SK-N-SH (cell line): ENCODE measurements around the gene CAPG.

Experiments
- NFIC ChIP-seq: IDR thresholded peaks from 2 replicates; pipeline ENCODE4 v1.4.0; 2012; ENCODE audit warnings: borderline replicate concordance
- RXRA ChIP-seq: IDR thresholded peaks from 2 replicates; pipeline ENCODE4 v1.4.0; 2012; ENCODE audit warnings: low read depth, mild to moderate bottlenecking, borderline replicate concordance

- no peak for TF ChIP-seq NFIC
- TF ChIP-seq RXRA: no peak
Measured at GRCh38 chr2:85422072-85422457, 11.9 kb upstream of the CAPG start.
